ENCODE measurements around the gene TMEM132D.

The TMEM132D gene

GRCh38 chr12:129903956-129904829 is at the start of gene TMEM132D:
TMEM132D (minus strand) TSS chr12:129904025.
- no peak for TF ChIP-seq CTCF (IDR thresholded peaks at IDR 0.05; ENCODE audit: insufficient read depth, low read length, poor library complexity, severe bottlenecking)
- H3K27me3 ChIP-seq (replicated peaks; ENCODE audit: control insufficient read depth, insufficient read depth, low read length) = no peaks in the 10 kb centered on the region
- no peak within 1 kb of the TSS for H3K4me3 ChIP-seq (replicated peaks; ENCODE audit: low read depth, low read length)

GRCh38 chr12:129949651-129950050 is 45.8 kb upstream of the TMEM132D start:
- no peak overlapping the region for H3K4me3 ChIP-seq (replicated peaks; ENCODE audit: low read depth, low read length)
- no peaks in the 10 kb centered on the region for H3K36me3 ChIP-seq (ENCODE audit: control insufficient read depth, insufficient read depth, low read length)
- H3K27me3 ChIP-seq (replicated peaks; ENCODE audit: control insufficient read depth, insufficient read depth, low read length) = no peaks in the 10 kb centered on the region
- no peak for TF ChIP-seq CTCF (IDR thresholded peaks at IDR 0.05; ENCODE audit: insufficient read depth, low read length, poor library complexity, severe bottlenecking)
- no peak for DNase-seq (ENCODE audit: extremely low read depth, insufficient read length)

More at GRCh38 chr12:129903956-129904829, at the start of gene TMEM132D:
- H3K36me3 ChIP-seq (ENCODE audit: control insufficient read depth, insufficient read depth, low read length) = no peaks in the 10 kb centered on the region
- no peak for DNase-seq (ENCODE audit: extremely low read depth, insufficient read length)

- no peak for TF ChIP-seq CTCF (IDR thresholded peaks at IDR 0.05; ENCODE audit: insufficient read depth, low read length, poor library complexity, severe bottlenecking)
- no peaks in the 10 kb centered on the region for H3K27me3 ChIP-seq (replicated peaks; ENCODE audit: control insufficient read depth, insufficient read depth, low read length)
- no peaks in the 10 kb centered on the region for H3K36me3 ChIP-seq (ENCODE audit: control insufficient read depth, insufficient read depth, low read length)
- no peak for DNase-seq (ENCODE audit: extremely low read depth, insufficient read length)
- H3K4me3 ChIP-seq (replicated peaks; ENCODE audit: low read depth, low read length) = no peak overlapping the region
These were observed 37.8 kb upstream of the TMEM132D start for GRCh38 chr12:129941618-129942017.

GRCh38 chr12:129938089-129938488 is 34.3 kb upstream of the TMEM132D start:
- DNase-seq (ENCODE audit: extremely low read depth, insufficient read length) = no peak

GRCh38 chr12:129937426-129937825 is 33.6 kb upstream of the TMEM132D start:
- Histone ChIP-seq H3K27me3 (replicated peaks; ENCODE audit: control insufficient read depth, insufficient read depth, low read length) (no peaks in the 10 kb centered on the region), H3K36me3 (ENCODE audit: control insufficient read depth, insufficient read depth, low read length) (no peaks in the 10 kb centered on the region), H3K4me3 (replicated peaks; ENCODE audit: low read depth, low read length) (no peak overlapping the region)
- no peak for DNase-seq (ENCODE audit: extremely low read depth, insufficient read length)
- no peak for TF ChIP-seq CTCF (IDR thresholded peaks at IDR 0.05; ENCODE audit: insufficient read depth, low read length, poor library complexity, severe bottlenecking)

More at GRCh38 chr12:129938089-129938488, 34.3 kb upstream of the TMEM132D start:
- no peak for TF ChIP-seq CTCF (IDR thresholded peaks at IDR 0.05; ENCODE audit: insufficient read depth, low read length, poor library complexity, severe bottlenecking)
- H3K4me3 ChIP-seq (replicated peaks; ENCODE audit: low read depth, low read length) = no peak overlapping the region
- H3K36me3 ChIP-seq (ENCODE audit: control insufficient read depth, insufficient read depth, low read length) = no peaks in the 10 kb centered on the region
- H3K27me3 ChIP-seq (replicated peaks; ENCODE audit: control insufficient read depth, insufficient read depth, low read length) = no peaks in the 10 kb centered on the region

Data from GM06990 (cell line).